HG02973 (cell line): ENCODE measurements around the gene COMP.
"Not testable (repeated sequence)": the region's sequence is repeated elsewhere in the genome, so short reads cannot be mapped to it uniquely, and the experiment has no call there.

Experiments
- ATAC-seq: cut with Tn5 transposase; IDR thresholded peaks from one replicate; pipeline ENCODE4 v1.9.1; 2021; ENCODE audit warnings: moderate library complexity; ENCODE audit not compliant: unreplicated experiment

Gene COMP

DNA sequence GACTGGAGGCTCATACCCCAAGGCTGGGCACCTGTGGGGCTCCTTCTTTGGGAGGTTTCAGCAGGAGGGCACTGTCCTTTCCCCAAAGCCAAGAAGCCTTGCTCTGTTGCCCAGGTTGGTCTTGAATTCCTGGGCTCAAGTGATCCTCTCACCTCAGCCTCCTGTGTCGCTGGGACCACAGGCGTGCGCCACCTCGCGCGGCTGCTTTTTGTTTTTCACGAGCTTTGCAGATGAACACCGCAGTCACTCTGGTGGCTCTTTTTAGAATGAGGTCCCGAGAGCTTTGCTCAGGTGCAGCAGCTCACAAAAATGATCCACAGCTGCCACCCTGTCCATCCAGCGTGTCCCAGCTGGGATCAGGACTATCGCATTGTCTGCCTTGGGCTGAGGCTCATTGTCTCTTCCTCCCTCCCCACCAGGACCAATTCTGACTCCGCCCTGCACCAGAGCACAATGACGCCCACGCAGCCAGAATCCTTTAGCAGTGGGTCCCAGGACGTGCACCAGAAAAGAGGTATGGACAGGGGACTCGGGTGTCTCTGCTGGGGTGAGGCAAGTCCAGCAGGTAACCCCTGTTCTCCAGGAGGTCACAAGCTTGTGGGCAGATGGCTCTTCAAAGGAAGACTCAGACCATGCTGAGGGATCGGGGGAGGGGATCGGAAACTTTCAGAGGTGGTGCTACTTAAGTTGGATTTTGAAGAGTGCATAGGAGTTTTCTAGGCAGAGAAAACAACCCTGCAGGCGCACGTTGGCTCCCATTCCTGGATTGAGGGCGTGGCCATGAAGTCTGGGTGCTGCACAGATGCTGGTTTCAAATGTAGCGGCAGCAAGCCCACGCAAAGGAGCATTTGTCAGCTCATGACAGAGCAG is 41.5 kb downstream of the COMP start:
- no peak for ATAC-seq

DNA sequence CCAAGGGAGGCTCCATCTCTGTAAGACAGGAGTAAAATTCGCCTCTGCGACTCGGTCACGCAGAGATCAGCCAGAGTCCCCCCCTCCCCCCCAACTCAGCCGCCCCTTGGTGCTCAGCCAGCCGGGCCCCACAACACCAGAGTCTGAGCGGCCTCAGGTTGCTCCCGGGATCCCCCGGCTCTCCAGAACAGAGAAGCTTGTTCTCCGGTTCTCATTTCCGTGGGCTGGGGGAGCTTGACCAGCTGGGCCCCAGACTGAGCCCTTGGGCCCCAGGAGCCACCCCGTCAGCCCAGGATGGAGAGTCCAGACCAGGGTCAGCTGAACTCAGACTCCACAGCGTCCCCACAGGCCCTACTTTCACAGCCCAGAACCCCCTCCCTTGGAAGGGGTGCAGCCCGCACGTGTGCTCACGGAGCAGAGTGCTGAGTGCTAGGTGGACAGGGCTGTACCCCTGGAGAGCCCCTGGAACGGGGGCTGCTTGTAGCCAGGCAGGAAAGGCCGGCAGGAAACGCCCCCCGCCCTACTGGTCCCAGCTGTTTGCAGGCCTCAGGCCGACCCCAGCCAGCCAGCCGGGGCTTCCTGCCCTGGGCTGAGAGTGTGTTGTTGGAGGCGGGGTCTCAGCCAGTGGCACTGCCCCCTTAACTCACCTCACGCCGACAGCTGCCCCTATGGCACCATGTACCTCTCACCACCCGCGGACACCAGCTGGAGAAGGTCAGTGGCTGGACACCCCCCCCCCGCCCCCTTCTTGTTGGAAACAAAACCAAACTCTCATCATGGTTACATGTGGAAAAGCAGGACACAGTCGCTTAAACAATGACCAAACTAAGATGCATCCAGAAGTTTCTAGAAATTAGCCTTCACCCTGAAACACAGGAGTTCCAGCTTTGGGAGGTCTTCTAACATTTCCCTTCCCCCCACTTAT is 44.4 kb downstream of the COMP start:
- no peak for ATAC-seq

- ATAC-seq, result no peak
These were observed 45.2 kb downstream of the COMP start for GRCh38 chr19:18745931-18746330.

DNA sequence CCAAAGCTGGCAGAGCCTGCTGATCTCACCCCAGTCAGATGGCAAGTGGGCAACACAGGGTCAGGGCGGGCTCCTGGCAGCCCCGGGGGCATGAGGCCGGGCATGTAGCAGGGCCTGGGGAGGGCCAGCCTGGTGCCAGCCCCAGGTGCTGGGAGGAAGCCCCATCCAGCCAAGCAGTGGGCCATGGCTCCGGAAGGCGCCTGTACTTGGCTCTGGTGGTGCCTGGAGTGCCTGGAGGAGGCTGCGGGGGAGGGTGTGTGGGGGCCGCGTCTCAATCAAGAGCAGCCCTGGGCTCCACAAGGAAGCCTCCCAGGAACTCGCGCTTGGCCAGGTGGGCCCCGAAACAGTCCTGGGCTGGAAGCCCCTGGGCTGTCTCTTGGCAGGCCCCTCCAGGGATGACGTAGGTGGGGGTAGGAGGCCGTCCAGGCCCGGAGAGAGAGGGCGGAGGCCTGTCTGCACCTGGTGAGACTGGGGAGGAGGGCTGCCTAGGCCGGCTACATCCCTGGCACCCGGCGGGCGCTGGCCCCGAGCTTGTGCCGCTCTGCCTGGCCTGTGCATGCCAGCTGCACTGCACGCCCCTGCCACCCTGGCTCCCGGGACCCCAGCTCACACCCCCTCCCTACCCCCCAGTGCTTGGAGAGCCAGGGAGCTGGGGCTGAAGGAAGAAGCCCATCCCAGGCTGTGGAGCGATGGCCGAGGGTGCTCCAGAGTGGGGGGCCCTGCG is 45.9 kb downstream of the COMP start:
- no peak for ATAC-seq

DNA sequence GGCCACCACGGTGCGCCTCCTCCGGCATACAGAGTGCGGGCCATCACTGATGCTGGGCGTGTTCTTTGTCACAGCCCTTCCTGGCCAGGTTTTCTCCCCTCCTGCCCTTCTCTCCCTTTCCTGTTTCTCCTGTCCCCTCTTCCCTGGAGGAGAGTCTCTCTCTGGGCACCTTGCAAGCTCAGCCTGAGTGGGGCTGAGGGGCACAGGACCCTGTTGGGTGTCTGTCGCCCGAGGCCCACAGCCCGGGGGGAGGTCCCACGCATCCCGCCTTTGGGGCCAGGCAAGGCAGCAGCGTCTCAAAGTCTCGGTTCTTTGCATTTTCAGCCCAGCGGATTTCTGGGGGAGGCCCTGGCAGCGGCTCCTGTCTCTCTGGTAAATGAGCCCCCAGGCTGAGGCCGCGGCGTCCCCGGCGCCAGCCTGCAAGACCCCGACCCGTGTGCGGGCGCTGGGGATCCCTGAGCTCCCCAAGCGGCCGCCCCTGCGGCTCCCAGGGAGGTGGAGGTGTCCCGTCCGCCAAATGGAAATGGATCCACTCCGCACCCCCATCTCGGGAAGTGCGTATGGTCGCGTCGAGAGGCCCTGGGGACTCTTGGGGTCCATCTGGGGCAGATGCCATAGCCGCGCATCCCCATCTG is 47.2 kb downstream of the COMP start:
- no peak for ATAC-seq

- ATAC-seq, result no peak
These were observed 48.0 kb downstream of the COMP start for GRCh38 chr19:18742838-18743783.

GRCh38 chr19:18742324-18742723 is 48.8 kb downstream of the COMP start:
- no peak for ATAC-seq

- no peak for ATAC-seq
These were observed 49.7 kb downstream of the COMP start for GRCh38 chr19:18741124-18742121.

DNA sequence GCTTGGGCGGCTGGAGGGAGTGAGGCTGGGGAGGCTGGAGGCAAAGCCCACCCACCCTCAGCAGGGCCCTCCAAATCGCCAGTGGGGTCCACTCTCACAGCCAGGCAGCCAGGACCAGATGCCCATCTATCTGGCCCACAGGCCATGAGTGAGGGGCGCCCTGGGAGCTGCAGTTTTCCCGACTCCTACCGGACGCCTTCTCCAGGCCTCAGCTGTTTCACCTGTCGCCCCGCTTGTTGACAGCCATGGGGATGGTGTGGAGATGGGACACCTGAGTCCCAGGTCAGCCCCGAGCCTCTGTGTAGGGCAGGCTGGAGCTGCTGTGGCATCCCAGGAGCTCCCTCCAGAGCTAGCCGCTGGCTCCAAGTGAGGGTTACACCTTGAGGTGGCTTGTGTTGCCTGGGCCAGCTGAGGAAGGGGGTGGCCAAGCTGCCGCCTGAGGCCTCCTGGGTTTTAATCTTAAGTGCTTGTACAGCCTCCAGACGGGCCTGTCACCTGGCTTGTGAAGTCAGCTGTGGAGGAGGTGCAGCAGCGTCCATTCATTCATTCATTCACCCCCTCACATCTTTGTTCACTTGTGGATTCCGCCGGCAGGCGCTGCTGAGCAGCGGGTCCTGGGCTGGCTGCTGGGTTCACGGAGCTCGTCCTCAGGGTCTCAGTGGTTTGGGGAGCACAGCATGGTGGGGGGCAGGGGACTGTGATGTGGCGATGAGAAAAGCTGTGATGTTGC is 52.0 kb downstream of the COMP start:
- ATAC-seq, result no peak

- no peak for ATAC-seq
These were observed 53.2 kb downstream of the COMP start for GRCh38 chr19:18737954-18738351.

- no peak for ATAC-seq
These were observed 53.7 kb downstream of the COMP start for GRCh38 chr19:18737337-18737953.

DNA sequence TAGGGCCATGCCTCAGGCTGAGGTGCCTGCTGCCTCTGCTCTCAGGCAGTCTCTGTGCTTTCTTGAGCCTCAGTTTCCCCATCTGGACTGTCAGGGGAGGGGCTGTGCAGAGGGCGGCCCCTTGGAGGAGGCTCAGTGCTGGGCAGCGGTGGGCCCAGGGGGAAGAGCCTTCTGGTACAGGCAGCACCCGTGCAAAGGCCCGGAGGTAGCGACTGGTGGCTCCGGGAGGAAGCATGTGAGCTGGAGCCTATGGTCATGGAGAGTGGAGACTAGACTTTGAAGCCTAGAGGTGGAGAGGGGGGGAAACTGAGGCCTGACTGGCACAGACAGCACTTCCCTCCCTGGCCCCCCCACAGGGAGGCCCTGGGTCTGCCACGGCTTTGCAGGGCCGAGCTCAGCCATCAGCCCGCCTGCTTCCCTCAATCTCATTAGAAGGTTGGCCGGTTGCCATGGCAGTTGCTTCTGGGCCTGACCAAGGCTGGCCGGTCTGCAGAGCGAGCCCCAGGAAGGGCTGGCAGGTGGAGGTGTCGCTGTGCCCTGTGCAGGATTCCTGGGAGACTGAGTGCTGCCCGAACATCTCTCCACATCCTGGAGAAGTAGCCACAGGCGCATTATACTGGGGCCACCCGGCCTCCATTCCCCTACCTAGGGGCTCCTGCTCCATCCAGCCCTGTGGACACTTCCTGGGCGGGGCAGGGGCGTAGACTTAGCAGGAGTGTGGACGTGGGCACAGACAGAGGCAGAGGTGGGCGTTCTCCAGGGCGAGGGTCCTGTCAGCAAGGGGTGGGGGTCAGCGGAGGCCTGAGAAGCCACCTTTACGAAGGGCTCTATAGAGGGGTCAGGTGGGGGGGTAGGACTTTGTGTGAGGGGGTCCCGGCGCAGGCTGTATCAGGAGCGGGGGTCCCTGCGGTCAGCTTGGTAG is 54.4 kb downstream of the COMP start:
- ATAC-seq, result no peak

DNA sequence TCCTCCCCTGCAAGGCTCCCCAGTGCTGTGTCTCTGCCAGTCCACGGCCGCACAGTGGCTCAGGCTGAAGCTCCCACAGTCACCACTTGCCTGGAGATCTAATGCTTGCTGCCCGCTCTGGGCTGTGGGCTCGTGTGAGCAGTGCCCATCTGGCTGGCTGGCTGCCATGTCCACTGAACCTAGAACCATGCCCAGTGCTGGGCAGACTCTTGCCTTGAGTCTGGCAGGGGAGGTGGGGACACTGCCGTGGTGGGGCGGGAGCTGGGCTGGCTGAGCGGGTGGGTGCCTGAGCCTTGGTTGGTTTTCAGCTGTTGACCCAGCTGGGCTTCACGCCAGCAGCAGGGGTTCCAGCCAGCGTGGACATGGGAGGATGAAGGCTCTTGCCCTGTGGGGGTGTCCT is 55.4 kb downstream of the COMP start:
- no peak for ATAC-seq

DNA sequence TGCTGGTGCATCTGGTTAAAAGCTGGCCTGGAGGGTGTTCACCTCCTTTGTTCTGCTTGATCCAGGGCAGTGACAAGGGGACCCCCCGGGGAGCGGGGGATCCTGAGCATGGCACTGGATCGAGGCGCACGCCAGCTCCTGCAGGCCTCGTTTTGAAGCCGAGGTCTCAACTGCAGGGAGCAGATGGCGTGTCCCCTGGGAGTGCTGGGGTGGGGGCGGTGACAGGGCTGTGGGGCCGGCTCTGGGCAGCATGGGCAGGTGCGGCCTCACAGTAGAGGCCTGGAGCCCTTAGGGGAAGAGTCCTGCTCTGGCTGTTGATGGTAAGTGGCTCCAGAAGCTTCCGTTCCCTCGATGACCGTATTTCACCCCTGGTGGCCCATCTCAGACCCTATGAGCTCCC is 55.8 kb downstream of the COMP start:
- no peak for ATAC-seq

GRCh38 chr19:18733762-18734332 is 57.3 kb downstream of the COMP start:
- not testable (repeated sequence) for ATAC-seq

DNA sequence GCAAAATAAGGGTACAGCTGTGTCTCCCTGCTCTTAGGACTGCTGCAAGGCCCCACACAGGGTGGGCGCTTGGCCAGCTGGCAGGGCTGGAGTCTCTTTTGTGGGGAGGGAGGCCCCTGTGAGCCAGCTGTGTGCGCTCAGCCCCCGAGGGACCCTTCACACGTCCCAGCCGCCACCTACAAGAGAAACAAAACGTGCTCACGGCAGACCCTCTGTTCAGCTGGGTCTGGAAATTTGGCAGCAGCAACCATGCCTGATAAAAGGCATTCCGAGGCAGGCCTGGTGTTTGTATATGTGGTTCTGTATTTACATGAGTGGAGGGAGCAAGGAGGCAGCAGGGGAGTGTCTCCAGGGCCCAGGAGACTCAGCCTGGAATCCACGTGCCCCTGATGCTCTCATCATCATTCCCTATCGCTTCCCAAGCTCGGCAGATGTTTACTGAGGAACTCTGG is 57.9 kb downstream of the COMP start:
- no peak for ATAC-seq
